ENCODE data around the gene CDO1. TPM values are rescaled to one million over a fixed set of nuclear protein-coding genes. Genes with fewer than 3 reads are reported as not detected.

The CDO1 gene
- total RNA-seq, 2 donors from 2014 or later = 20.0 to 29.8 TPM

DNA sequence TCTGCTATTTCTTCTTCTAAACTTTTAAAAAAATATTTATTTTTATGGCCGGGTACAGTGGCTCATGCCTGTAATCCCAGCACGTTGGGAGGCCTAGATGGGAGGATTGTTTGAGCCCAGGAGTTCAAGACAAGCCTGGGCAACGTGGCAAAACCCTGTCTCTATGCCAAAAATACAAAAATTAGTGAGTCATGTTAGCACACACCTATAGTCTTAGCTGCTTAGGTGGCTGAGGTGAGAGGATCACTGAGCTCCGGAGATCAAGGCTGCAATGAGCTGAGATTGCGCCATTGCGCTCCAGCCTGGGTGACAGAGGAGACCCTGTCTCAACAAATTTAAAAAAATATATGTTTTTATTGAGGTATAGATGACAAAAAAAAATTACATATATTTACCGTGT lies 30.8 kb upstream of the CDO1 start:
- Histone ChIP-seq H3K27me3 (replicated peaks; ENCODE audit: insufficient read depth) (no peaks in the 10 kb centered on the region), H3K27ac (no peak overlapping the region), H3K4me3 (no peak overlapping the region), H3K4me1 (replicated peaks) (no peaks in the 10 kb centered on the region), H3K9me3 (no peaks in the 10 kb centered on the region), H3K36me3 (no peaks in the 10 kb centered on the region)
- 78% methylated on average over 7 of the region's 7 CpGs for WGBS
- intact Hi-C loops (cut with DNase I) = loop anchor here (10.0 kb wide), 1 partner anchor 302 kb away; the partner anchor contains the start of gene FEM1C
- DNase-seq (ENCODE audit: low spot score) = no peak
- no peak for TF ChIP-seq POLR2A (IDR thresholded peaks at IDR 0.05)
- no peak for TF ChIP-seq POLR2AphosphoS5 (IDR thresholded peaks at IDR 0.05)
- TF ChIP-seq, protein P1, sequence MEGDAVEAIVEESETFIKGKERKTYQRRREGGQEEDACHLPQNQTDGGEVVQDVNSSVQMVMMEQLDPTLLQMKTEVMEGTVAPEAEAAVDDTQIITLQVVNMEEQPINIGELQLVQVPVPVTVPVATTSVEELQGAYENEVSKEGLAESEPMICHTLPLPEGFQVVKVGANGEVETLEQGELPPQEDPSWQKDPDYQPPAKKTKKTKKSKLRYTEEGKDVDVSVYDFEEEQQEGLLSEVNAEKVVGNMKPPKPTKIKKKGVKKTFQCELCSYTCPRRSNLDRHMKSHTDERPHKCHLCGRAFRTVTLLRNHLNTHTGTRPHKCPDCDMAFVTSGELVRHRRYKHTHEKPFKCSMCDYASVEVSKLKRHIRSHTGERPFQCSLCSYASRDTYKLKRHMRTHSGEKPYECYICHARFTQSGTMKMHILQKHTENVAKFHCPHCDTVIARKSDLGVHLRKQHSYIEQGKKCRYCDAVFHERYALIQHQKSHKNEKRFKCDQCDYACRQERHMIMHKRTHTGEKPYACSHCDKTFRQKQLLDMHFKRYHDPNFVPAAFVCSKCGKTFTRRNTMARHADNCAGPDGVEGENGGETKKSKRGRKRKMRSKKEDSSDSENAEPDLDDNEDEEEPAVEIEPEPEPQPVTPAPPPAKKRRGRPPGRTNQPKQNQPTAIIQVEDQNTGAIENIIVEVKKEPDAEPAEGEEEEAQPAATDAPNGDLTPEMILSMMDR (IDR thresholded peaks at IDR 0.05) = no peak

DNA sequence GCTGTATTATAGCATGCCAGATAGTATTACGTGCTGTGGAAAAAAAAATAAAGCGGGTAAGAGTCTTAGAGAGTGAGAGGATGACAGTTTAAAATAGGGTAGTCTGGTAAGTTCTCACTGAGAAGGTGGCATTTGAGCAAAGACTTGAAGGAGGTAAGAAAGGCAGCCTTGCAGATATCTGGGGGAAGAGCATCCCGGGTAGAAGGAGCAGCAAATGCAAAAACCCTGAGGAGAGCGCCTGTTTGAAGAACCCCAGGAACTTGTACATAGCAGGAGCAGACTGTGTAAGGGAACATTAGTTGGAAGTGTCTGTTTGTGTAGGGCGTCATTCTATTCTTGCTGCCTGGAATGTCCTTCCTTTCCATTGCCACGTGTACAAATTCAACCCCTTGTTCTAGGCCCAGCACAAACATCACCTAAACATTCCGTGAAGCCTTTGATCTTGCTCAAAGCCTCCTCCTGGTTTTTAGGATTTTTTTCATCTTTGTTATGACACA lies 27.9 kb upstream of the CDO1 start:
- 75% methylated on average over 7 of the region's 7 CpGs for WGBS
- H3K36me3 ChIP-seq = no peaks in the 10 kb centered on the region
- DNase-seq (ENCODE audit: low spot score) = no peak
- H3K9me3 ChIP-seq = no peaks in the 10 kb centered on the region
- no peak overlapping the region for H3K27ac ChIP-seq
- H3K4me1 ChIP-seq (replicated peaks) = no peaks in the 10 kb centered on the region
- no peaks in the 10 kb centered on the region for H3K27me3 ChIP-seq (replicated peaks; ENCODE audit: insufficient read depth)
- TF ChIP-seq POLR2A (IDR thresholded peaks at IDR 0.05) = no peak
- TF ChIP-seq, protein P1 (IDR thresholded peaks at IDR 0.05) = no peak
- no peak for TF ChIP-seq POLR2AphosphoS5 (IDR thresholded peaks at IDR 0.05)
- intact Hi-C loops (cut with DNase I) = loop anchor here (5.0 to 10.0 kb wide), 2 partner anchors 217 to 300 kb away; partner anchors contain the start of genes FEM1C and TMED7
- no peak overlapping the region for H3K4me3 ChIP-seq

DNA sequence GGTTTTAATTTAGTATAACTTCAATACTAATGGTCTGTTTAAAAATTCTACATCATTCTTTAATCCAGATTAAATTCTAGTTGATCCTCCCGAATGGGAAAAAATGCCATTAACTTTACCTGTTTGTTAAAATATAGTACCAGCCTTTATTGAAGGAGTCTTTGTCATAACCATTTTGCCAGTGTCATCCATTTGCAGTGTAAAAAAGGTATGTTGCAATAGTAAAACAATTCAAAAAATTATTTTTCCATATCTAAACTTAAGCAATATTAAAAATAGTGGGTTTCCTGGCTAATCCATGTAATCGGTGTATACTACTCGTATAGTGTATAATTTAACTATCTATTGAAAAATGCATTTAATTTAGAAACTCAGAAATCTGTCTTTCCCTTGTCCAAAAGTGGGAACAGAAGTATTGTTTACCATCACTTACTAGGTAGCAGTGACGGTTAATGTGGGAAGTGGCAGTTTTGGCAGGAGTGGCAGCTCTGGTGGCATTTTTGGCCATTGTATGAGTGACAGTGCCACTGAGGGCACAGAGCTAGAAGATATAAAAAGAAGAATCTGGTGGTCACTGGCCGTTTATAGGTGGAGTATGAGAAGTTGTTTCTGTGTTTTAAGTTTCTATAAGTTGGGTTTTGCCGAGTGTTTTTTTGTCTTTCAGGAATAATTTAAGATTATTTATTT lies 27.1 kb upstream of the CDO1 start:
- intact Hi-C loops (cut with DNase I) = loop anchor here (5.0 to 10.0 kb wide), 2 partner anchors 216 to 299 kb away; partner anchors contain the start of genes FEM1C and TMED7
- Histone ChIP-seq H3K27me3 (replicated peaks; ENCODE audit: insufficient read depth) (no peaks in the 10 kb centered on the region), H3K27ac (no peak overlapping the region), H3K9me3 (no peaks in the 10 kb centered on the region), H3K4me3 (no peak overlapping the region), H3K36me3 (no peaks in the 10 kb centered on the region), H3K4me1 (replicated peaks) (no peaks in the 10 kb centered on the region)
- no peak for DNase-seq (ENCODE audit: low spot score)
- no peak for TF ChIP-seq POLR2AphosphoS5 (IDR thresholded peaks at IDR 0.05)
- TF ChIP-seq, protein P1 (IDR thresholded peaks at IDR 0.05) = no peak
- TF ChIP-seq POLR2A (IDR thresholded peaks at IDR 0.05) = no peak
- 75% methylated on average over 6 of the region's 6 CpGs for WGBS

DNA sequence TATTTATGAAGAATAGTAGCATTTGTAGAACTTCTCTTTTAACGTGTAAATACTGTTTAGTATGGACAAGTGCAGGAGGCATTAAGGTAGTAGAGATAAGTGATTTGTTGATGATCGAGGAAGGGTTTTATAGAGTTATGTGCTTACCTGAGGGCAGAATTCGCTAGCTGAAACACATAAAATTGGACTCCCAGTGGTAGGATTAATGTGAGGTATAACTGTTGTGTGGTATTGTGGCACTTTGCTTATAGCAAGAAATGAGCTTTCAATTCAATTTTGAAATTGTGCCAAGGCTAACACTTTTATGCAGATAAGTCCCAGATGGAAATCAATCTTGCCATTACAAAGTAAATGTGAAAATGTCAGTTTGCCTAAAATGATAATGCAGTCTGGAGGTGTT lies 26.5 kb upstream of the CDO1 start:
- H3K36me3 ChIP-seq = no peaks in the 10 kb centered on the region
- DNase-seq (ENCODE audit: low spot score) = no peak
- WGBS = 11% methylated on average over 3 of the region's 3 CpGs
- no peaks in the 10 kb centered on the region for H3K27me3 ChIP-seq (replicated peaks; ENCODE audit: insufficient read depth)
- H3K4me3 ChIP-seq = peak overlapping the region; percentile 86 to 91
- TF ChIP-seq POLR2AphosphoS5 (IDR thresholded peaks at IDR 0.05) (no peak), POLR2A (IDR thresholded peaks at IDR 0.05) (no peak)
- TF ChIP-seq, protein P1 (IDR thresholded peaks at IDR 0.05) = no peak
- no peaks in the 10 kb centered on the region for H3K4me1 ChIP-seq (replicated peaks)
- intact Hi-C loops (cut with DNase I) = loop anchor here (5.0 to 10.0 kb wide), 2 partner anchors 216 to 298 kb away; partner anchors contain the start of genes FEM1C and TMED7
- peak overlapping the region; percentile 96 for H3K27ac ChIP-seq
- H3K9me3 ChIP-seq = no peaks in the 10 kb centered on the region
